Neural crest cell (in vitro differentiated cells): Measurements from ENCODE around the gene YIPF2. TPM values are rescaled to one million over a fixed set of nuclear protein-coding genes. Genes with fewer than 3 reads are reported as not detected.

ENCODE experiments used
- DNase-seq: peaks from one replicate; pipeline ENCODE4 v3.0.0; 2021; ENCODE audit warnings: low read depth, mixed read lengths, low spot score
- H3K27ac Mint-ChIP-seq: one replicate; pipeline ENCODE4 v1.8.0; 2021; ENCODE audit warnings: mild to moderate bottlenecking, mixed read lengths; ENCODE audit not compliant: unreplicated experiment
- H3K27me3 Mint-ChIP-seq: 2 replicates; pipeline ENCODE4 v1.8.0; 2021; ENCODE audit warnings: low read depth, mild to moderate bottlenecking, mixed read lengths
- H3K36me3 Mint-ChIP-seq: 2 replicates; pipeline ENCODE4 v1.8.0; 2021; ENCODE audit warnings: low read depth, mild to moderate bottlenecking, mixed read lengths
- H3K4me1 Mint-ChIP-seq: 2 replicates; pipeline ENCODE4 v1.8.0; 2021; ENCODE audit warnings: mixed read lengths
- H3K4me3 Mint-ChIP-seq: one replicate; pipeline ENCODE4 v1.8.0; 2021; ENCODE audit warnings: mild to moderate bottlenecking, mixed read lengths
- H3K9me3 Mint-ChIP-seq: 2 replicates; pipeline ENCODE4 v1.8.0; 2021; ENCODE audit warnings: mixed read lengths
- total RNA-seq: library from RNA; stranded (reverse); gene quantifications from 2 replicates; pipeline ENCODE4 v1.2.1, GENCODE V29; 2021
- TF ChIP-seq, protein P1 (sequence below): fragments of 200-600 bp; sonication (generic); conservative IDR thresholded peaks from 2 replicates; pipeline ENCODE4 v1.5.0; 2021; ENCODE audit warnings: antibody characterized with exemption, mild to moderate bottlenecking

The YIPF2 gene
- total RNA-seq, 1 donor from 2014 or later, result 22.0 TPM

DNA sequence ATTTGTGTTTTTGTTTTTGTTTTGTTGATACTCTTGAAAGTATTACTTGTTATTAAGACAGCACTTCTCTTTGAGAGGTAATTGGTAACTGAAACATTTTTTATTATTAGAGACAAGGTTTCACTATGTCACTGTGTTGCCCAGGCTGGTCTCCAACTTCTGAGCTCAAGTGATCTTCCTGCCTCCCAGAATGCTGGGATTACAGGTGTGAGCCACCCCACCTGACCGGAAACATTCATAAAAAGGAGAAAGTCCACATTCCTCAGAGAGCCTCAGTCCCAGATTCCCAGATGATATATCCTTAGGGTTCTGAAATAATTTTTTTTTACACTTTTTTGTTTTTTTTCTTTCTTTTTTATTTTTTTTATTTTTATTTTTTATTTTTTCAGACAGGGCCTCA, 54.4 kb downstream of the YIPF2 start:
- Mint-ChIP-seq H3K36me3 (peaks cover under 1% of the 10 kb centered on the region), H3K27ac (no peak overlapping the region), H3K27me3 (no peaks in the 10 kb centered on the region), H3K4me3 (peak overlapping the region; percentile 83), H3K9me3 (no peaks in the 10 kb centered on the region), H3K4me1 (peaks cover 45% of the 10 kb centered on the region)
- DNase-seq, result no peak
- TF ChIP-seq, protein P1, sequence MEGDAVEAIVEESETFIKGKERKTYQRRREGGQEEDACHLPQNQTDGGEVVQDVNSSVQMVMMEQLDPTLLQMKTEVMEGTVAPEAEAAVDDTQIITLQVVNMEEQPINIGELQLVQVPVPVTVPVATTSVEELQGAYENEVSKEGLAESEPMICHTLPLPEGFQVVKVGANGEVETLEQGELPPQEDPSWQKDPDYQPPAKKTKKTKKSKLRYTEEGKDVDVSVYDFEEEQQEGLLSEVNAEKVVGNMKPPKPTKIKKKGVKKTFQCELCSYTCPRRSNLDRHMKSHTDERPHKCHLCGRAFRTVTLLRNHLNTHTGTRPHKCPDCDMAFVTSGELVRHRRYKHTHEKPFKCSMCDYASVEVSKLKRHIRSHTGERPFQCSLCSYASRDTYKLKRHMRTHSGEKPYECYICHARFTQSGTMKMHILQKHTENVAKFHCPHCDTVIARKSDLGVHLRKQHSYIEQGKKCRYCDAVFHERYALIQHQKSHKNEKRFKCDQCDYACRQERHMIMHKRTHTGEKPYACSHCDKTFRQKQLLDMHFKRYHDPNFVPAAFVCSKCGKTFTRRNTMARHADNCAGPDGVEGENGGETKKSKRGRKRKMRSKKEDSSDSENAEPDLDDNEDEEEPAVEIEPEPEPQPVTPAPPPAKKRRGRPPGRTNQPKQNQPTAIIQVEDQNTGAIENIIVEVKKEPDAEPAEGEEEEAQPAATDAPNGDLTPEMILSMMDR, result no peak

GRCh38 chr19:10872546-10873107, 55.8 kb downstream of the YIPF2 start:
- Mint-ChIP-seq H3K4me3 (peak overlapping the region; percentile 90), H3K36me3 (no peaks in the 10 kb centered on the region), H3K4me1 (peaks cover 41% of the 10 kb centered on the region), H3K9me3 (no peaks in the 10 kb centered on the region), H3K27me3 (no peaks in the 10 kb centered on the region), H3K27ac (peak overlapping the region; percentile 83)
- TF ChIP-seq, protein P1, result peak; percentile 14
- no peak for DNase-seq

Other genes with a start within 250 kb of the YIPF2 start
- gene QTRT1, start 227.2 kb downstream of the YIPF2 start, total RNA-seq, result 74.0 and 85.0 TPM in 2 replicates
- gene DNM2, start 210.6 kb downstream of the YIPF2 start, total RNA-seq, result 117 TPM in 2 replicates
- 27.9 and 30.9 TPM in 2 replicates for gene TMED1, start 92.4 kb downstream of the YIPF2 start, total RNA-seq
- gene C19orf38, start 80.2 kb downstream of the YIPF2 start, total RNA-seq, result not detected in 2 replicates
- 99.6 and 106 TPM in 2 replicates for gene CARM1, start 57.1 kb downstream of the YIPF2 start, total RNA-seq
- gene TIMM29, start 172 bp upstream of the YIPF2 start, total RNA-seq, result 28.0 and 30.1 TPM in 2 replicates
- gene SMARCA4, start 32.4 kb upstream of the YIPF2 start, total RNA-seq, result 363 and 382 TPM in 2 replicates
- gene LDLR, start 160.8 kb upstream of the YIPF2 start, total RNA-seq, result 141 and 152 TPM in 2 replicates
- gene SPC24, start 227.1 kb upstream of the YIPF2 start, total RNA-seq, result 67.0 and 71.3 TPM in 2 replicates